GM15510 (cell line): Measurements from ENCODE around the gene RTN4R.

Source experiments
- POLR2A ChIP-seq: IDR thresholded peaks from 3 replicates; pipeline ENCODE4 v1.6.1; 2011; ENCODE audit warnings: borderline replicate concordance; ENCODE audit not compliant: insufficient read length; ENCODE audit errors: extremely low read depth

The RTN4R gene

GRCh38 chr22:20237480-20238440 lies 30.4 kb downstream of the RTN4R start:
- no peak for TF ChIP-seq POLR2A

GRCh38 chr22:20236052-20236717 lies 31.9 kb downstream of the RTN4R start:
- no peak for TF ChIP-seq POLR2A

- TF ChIP-seq POLR2A: no peak
Observed at GRCh38 chr22:20235389-20235991, 32.6 kb downstream of the RTN4R start.

- TF ChIP-seq POLR2A: no peak
Observed at GRCh38 chr22:20234760-20235388, 33.2 kb downstream of the RTN4R start.

- no peak for TF ChIP-seq POLR2A
Observed at GRCh38 chr22:20234314-20234682, 33.8 kb downstream of the RTN4R start.

- no peak for TF ChIP-seq POLR2A
Observed at GRCh38 chr22:20233351-20234313, 34.5 kb downstream of the RTN4R start.

- TF ChIP-seq POLR2A: no peak
Observed at GRCh38 chr22:20232781-20233180, 35.3 kb downstream of the RTN4R start.

- no peak for TF ChIP-seq POLR2A
Observed at GRCh38 chr22:20232237-20232598, 35.9 kb downstream of the RTN4R start.

- no peak for TF ChIP-seq POLR2A
Observed at GRCh38 chr22:20231514-20232236, 36.4 kb downstream of the RTN4R start.

GRCh38 chr22:20230777-20231420 lies 37.2 kb downstream of the RTN4R start:
- TF ChIP-seq POLR2A: no peak

- no peak for TF ChIP-seq POLR2A
Observed at GRCh38 chr22:20229916-20230775, 38.0 kb downstream of the RTN4R start.

GRCh38 chr22:20228939-20229272 lies 39.2 kb downstream of the RTN4R start:
- no peak for TF ChIP-seq POLR2A
